ENCODE data around the gene FCHSD1.
"Not testable (repeated sequence)": the region's sequence is repeated elsewhere in the genome, so short reads cannot be mapped to it uniquely, and the experiment has no call there.

FCHSD1 gene

DNA sequence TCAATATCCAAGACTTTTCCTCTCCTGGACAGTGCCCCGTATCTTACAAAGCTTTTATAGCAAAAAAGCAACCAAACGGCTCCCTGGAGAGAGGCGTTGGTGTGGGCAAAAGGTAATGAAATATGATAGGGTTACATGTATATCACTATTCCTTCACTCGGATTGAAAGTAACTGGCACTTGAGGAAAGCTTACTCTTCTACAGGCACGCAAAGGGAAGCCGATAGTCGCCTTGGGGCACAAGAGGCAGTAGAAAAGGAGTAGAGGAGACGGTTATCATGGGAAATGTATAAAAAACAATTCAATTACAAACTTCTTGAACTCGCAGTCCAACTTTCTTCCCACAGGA lies 33.6 kb downstream of the FCHSD1 start:
- DNase-seq (ENCODE audit: low read depth), result no peak

GRCh38 chr5:141617128-141617527 lies 34.1 kb downstream of the FCHSD1 start:
- no peak for DNase-seq (ENCODE audit: low read depth)

DNA sequence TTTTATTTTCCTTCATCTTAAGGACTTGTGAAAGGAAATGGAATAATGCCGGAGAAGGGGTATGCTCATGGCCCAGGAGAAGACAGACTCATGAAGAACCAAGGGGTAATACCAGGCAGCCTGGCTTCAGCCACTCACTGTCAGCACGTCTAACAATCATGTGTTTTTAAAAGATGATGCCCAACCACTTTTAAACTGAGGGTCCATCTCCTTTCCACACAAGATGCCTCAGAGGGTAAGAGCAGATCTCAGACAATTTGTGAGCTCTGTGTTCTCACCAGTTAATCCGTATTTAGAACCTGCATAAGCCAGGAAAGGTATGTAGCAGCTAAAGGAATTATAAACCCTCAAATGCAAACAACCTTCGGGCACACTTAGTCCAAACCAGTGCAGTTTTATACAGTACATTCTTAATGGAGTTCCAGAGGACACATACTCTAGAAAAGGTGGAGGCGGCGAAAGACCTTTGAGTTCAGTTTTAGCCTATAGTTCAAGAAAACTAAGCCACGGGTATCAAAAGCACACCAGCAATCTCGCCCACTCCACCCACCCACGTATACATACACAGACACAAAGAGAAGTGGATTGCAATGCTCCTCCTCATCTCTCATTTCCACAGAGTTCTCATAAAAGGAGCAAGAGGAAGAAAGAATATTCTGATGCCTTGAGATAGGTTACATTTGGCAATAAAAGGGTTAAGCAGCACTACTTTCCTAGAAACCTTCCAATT lies 35.1 kb downstream of the FCHSD1 start:
- no peak for DNase-seq (ENCODE audit: low read depth)

GRCh38 chr5:141613344-141613743 lies 37.9 kb downstream of the FCHSD1 start:
- no peak for DNase-seq (ENCODE audit: low read depth)

DNA sequence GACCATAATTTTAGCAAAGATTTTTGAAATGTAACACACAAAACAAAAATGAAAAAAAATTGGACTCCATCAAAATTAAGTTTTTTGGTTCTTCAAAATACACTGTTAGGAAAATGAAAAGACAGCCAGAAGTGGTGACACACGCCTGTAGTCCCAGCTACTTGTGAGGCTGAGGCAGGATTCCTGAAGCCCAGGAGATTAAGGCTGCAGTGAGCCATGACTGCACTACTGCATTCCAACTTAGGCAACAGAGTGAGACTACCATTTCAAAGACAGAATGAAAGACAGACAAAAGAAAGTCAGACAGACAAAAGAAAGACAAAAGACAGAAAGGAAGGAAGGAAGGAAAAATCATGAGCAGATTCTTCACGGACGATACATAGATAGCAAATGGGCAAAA lies 39.9 kb downstream of the FCHSD1 start:
- DNase-seq (ENCODE audit: low read depth), result no peak

GRCh38 chr5:141609921-141610320 lies 41.3 kb downstream of the FCHSD1 start:
- DNase-seq (ENCODE audit: low read depth), result not testable (repeated sequence)

DNA sequence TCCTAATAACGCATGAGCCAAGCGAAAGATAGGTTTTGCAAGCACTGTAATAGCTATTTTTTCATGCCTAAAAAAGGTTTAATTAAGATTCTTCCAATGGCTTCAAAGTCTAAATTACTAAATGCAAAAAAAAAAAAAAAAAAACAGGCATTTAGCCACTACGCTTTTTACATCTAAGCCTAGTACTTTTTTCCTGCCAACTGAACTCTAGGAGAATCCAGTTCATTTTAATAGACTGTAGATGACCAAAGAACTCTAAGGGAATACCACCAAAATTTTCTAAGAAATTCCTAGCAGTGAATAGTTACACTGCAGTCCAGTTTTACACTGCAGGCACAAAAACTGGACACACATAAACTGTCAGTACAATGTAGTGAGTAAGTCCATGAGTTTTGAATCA lies 42.2 kb downstream of the FCHSD1 start:
- DNase-seq (ENCODE audit: low read depth), result no peak

DNA sequence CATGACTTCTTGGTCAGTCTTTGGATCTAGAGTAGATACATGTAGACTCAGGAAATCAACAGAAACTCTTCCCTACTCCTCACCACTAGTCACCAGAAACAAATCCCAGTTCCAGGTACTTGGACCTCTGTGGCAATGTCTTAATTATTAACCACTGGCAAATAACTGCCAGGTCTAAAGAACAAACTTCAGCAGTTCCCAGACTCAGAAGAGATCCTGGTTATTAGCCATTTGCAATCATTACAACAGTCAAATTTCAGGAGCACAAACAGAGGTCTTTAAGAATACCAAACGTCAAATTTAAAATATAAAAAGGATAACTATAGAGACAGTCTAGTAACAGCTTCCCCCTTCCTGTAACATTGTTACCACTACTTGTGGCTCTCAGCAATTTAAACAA lies 42.7 kb downstream of the FCHSD1 start:
- DNase-seq (ENCODE audit: low read depth), result no peak

DNA sequence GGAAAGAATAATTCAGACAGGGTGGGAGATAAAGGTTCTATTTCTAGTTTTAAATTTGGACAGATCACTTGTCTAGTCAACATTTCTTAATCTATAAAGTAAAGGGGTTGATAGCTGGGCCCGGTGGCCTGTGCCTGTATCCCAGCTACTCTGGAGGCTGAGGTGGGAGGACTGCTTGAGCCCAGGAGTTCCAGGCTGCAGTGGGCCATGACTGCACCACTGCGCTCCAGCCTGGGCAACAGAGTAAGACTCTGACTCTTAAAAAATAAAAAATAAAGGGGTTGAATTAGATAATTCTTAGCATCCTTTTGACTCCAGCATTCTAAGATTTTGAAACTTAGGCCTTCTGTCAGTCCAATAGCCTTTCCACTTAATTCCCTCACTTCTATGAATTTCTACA lies 43.2 kb downstream of the FCHSD1 start:
- no peak for DNase-seq (ENCODE audit: low read depth)

- peak; percentile 40 for DNase-seq (ENCODE audit: low read depth)
Observed at GRCh38 chr5:141605523-141606277, 45.5 kb downstream of the FCHSD1 start.

- DNase-seq (ENCODE audit: low read depth), result no peak
Observed at GRCh38 chr5:141603923-141604717, 47.1 kb downstream of the FCHSD1 start.

- DNase-seq (ENCODE audit: low read depth), result no peak
Observed at GRCh38 chr5:141602606-141603005, 48.6 kb downstream of the FCHSD1 start.

GRCh38 chr5:141598391-141599345 lies 52.5 kb downstream of the FCHSD1 start:
- DNase-seq (ENCODE audit: low read depth), result no peak

- no peak for DNase-seq (ENCODE audit: low read depth)
Observed at GRCh38 chr5:141597814-141598213, 53.4 kb downstream of the FCHSD1 start.

DNA sequence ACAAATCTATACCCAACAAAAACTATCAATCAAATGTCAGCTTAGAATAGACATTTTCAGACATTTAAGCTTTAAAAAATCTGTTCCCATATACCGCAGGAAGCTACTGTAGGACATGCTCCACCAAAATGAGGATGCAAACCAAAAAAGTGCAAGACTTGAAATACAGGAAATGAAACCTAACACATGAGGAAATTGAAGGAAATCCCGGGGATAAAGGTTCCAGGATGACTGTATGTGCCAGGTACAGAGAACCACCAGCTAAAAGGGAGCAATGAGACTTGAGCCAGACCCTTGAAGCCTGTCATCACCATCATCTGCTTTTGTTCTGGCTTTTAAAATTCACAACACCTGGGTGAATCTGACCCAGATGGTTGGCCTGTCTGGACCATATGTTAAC lies 53.8 kb downstream of the FCHSD1 start:
- DNase-seq (ENCODE audit: low read depth), result no peak

- DNase-seq (ENCODE audit: low read depth), result no peak
Observed at GRCh38 chr5:141596867-141597266, 54.4 kb downstream of the FCHSD1 start.

- no peak for DNase-seq (ENCODE audit: low read depth)
Observed at GRCh38 chr5:141590127-141590526, 61.1 kb downstream of the FCHSD1 start.

Data from activated T-helper 1 cell treated with Interleukin-2 at 50 U/mL for 16 hours (primary cell).